Ovary (tissue), 10 donors: ENCODE measurements around the gene ANKRD65. TPM values are rescaled to one million over a fixed set of nuclear protein-coding genes. Genes with fewer than 3 reads are reported as not detected.
"Not testable (repeated sequence)": the region's sequence is repeated elsewhere in the genome, so short reads cannot be mapped to it uniquely, and the experiment has no call there.

Experiments
- DNase-seq, 5 donors: peaks; one replicate each; pipeline ENCODE4 v3.0.0-alpha.2; 2019 to 2020
- H3K27ac ChIP-seq, 2 donors: fragments of 200-600 bp; one replicate each; pipeline versions ENCODE4 v1.5.1 to v1.8.0; 2019 to 2022
- H3K27me3 ChIP-seq: fragments of 200-600 bp; one replicate; pipeline ENCODE4 v1.8.0; 2022
- H3K36me3 ChIP-seq: fragments of 200-600 bp; sonication (generic); one replicate; pipeline ENCODE4 v1.5.1; 2019
- H3K4me1 ChIP-seq: one replicate; pipeline ENCODE4 v1.8.1; 2013; ENCODE audit warnings: mild to moderate bottlenecking, moderate library complexity; ENCODE audit not compliant: insufficient read depth
- H3K4me3 ChIP-seq: fragments of 200-600 bp; sonication (generic); one replicate; pipeline ENCODE4 v1.5.1; 2017
- H3K9me3 ChIP-seq, 2 donors: fragments of 200-600 bp in 1 of 2; sonication (generic) in 1 of 2; one replicate each; pipeline versions ENCODE4 v1.5.1 to v1.8.1; 2013 to 2019; ENCODE audit warnings: mild to moderate bottlenecking in 1 of 2, moderate library complexity in 1 of 2
- EP300 ChIP-seq: sonication (generic); formaldehyde crosslinking; IDR thresholded peaks from one replicate; pipeline ENCODE4 v1.6.1; 2017; ENCODE audit warnings: antibody characterized with exemption
- POLR2A ChIP-seq: fragments of 450-650 bp; IDR thresholded peaks from one replicate; pipeline ENCODE4 v1.6.1; 2017; ENCODE audit warnings: antibody characterized with exemption, mild to moderate bottlenecking, moderate library complexity
- WGBS, 3 donors: extraction: QIAGEN DNeasy Blood & Tissue Kit in 1 of 3; methylation state at CpG; one replicate each; pipeline versions ENCODE4 v1.1.5 to v1.1.7; 2013 to 2017; 5-methylcytosine and 5-hydroxymethylcytosine counted together
- intact Hi-C, 4 donors: fragments of 100-400 bp; cut with DNase I; formaldehyde crosslinking; loops; one replicate each; pipeline versions ENCODE4 v1.11.0 to v1.15.1; 2022 to 2023
- long read RNA-seq, 3 donors: library from polyadenylated mRNA in 2 of 3; unstranded in 2 of 3; transcript quantifications; one replicate each; pipeline ENCODE4 v2.0.0 and lab custom pipeline, GENCODE V29; 2021 to 2026
- polyA plus RNA-seq, 2 donors: library from polyadenylated mRNA; stranded (reverse); fragments of 200-250 nt in 1 of 2; fragments of 350-450 nt in 1 of 2; fragmentation: Illumina TruSeq in 1 of 2; extraction: RNeasy Lipid Tissue Mini Kit (QIAGEN cat#74804) in 1 of 2; gene quantifications; one replicate each; pipeline ENCODE4 v1.2.3, GENCODE V29; 2013 to 2014
- total RNA-seq, 7 donors: library from RNA; depleted of rRNA in 2 of 7; stranded (reverse); fragments of >200 nt in 2 of 7; fragmentation: NEBNext Ultra II Directional in 3 of 7; extraction: Animal tissue kit (Norgen Biotek cat#: 25700) in 3 of 7; gene quantifications; one replicate each; pipeline versions ENCODE4 v1.1.0 to v1.2.4, GENCODE V29; 2016 to 2023
- TF ChIP-seq, protein P1 (sequence below), 3 donors: fragments of 450-650 bp in 2 of 3; fragments of 200-600 bp in 1 of 3; IDR thresholded peaks; one replicate each; pipeline versions ENCODE4 v1.5.1 to v1.8.0; 2016 to 2022; ENCODE audit warnings: antibody characterized with exemption in 3 of 3, mild to moderate bottlenecking in 1 of 3
- donor health status: DM: no; HTN: no; CAD: no; lungs with moderate emphysema.
- donor health status: DM: no; HTN: no; CAD: no.
- donor health status: Bipolar disorder and iron deficiency.
- donor health status: DM: yes; HTN: yes; CAD: no.
- donor health status: DM: no; HTN: no; CAD: no.
- donor health status: DM: yes; HTN: yes; CAD: no.

The ANKRD65 gene
- total RNA-seq, result 10 to 100 TPM in 5 of 7 donors, 1 to 10 TPM in 2; 4.5 to 48.8 (median 16.4) TPM
- polyA plus RNA-seq, result 10 to 100 TPM in 1 of 2 donors, 1 to 10 TPM in 1; 5.0 to 13.3 TPM
- long read RNA-seq, donor 1, partial matches to known transcripts, result 25 of 28 reads
- long read RNA-seq, donor 1, other reads (novel, unspliced or antisense), result 2 of 28 reads
- long read RNA-seq, donor 2, partial matches to known transcripts, result 0 of 2 reads
- long read RNA-seq, donor 2, other reads (novel, unspliced or antisense), result 0 of 2 reads
- long read RNA-seq, donor 3, partial matches to known transcripts, result 57 of 67 reads
- long read RNA-seq, donor 3, other reads (novel, unspliced or antisense), result 4 of 67 reads

DNA sequence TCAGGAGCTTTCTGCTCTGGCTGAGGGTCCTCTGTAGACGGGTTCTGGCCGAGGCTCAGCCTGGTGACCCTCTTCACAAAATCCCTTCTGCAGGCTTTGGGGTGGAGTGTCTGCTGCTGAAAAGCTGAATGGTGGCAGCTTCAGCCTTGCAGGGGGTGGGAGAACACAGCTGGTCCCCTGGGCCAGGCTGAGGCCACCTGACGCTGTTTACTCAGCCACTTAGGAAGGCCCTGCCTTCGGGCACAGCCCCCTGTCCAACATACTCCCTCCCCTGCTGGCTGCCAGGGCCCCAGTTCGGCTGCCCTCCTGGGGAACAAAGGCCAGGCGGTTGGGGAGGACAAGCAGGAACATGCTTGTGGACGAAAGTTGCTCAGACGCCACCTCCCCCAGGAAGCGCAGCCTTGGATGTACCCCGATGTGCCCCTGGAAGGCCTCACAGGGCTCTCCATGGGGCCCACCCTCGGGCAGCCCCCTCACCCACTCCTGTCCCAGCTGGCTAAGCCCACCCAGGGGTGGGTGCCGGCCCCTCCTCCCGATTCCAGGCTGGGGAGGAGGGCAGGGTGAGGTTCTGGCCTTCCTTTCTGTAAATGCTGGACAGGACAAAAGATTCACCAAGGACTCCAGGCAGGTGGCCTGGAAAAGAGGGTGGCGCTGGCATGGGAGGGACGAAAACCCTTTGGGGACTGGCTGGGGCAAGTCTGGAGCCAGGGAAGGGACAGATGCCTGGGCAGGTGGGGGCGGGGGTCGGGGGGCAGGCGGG lies at the start of gene ANKRD65:
Gene ANKRD65, minus strand, starts transcription at position 130 of the 760 bp plus-strand sequence. CDS start 271 bp downstream, outside the sequence.
- Histone ChIP-seq H3K4me1 (peaks cover 9% of the 10 kb centered on the region), H3K36me3 (no peaks in the 10 kb centered on the region), H3K9me3 (no peaks in the 10 kb centered on the region), H3K27ac (peak within 1 kb of the TSS in 1 of 2 donors; percentile 38), H3K4me3 (peak within 1 kb of the TSS; percentile 33), H3K27me3 (no peaks in the 10 kb centered on the region)
- intact Hi-C loops, result no loop called here
- WGBS, 3 donors, result 77 to 83% (median 78%) methylated on average over 17 to 18 of the region's 18 CpGs
- TF ChIP-seq, protein P1, sequence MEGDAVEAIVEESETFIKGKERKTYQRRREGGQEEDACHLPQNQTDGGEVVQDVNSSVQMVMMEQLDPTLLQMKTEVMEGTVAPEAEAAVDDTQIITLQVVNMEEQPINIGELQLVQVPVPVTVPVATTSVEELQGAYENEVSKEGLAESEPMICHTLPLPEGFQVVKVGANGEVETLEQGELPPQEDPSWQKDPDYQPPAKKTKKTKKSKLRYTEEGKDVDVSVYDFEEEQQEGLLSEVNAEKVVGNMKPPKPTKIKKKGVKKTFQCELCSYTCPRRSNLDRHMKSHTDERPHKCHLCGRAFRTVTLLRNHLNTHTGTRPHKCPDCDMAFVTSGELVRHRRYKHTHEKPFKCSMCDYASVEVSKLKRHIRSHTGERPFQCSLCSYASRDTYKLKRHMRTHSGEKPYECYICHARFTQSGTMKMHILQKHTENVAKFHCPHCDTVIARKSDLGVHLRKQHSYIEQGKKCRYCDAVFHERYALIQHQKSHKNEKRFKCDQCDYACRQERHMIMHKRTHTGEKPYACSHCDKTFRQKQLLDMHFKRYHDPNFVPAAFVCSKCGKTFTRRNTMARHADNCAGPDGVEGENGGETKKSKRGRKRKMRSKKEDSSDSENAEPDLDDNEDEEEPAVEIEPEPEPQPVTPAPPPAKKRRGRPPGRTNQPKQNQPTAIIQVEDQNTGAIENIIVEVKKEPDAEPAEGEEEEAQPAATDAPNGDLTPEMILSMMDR (IDR thresholded peaks at IDR 0.05), result no peak
- TF ChIP-seq EP300 (no peak), POLR2A (no peak)
- DNase-seq, result peak in 1 of 5 donors; percentile 36

DNA sequence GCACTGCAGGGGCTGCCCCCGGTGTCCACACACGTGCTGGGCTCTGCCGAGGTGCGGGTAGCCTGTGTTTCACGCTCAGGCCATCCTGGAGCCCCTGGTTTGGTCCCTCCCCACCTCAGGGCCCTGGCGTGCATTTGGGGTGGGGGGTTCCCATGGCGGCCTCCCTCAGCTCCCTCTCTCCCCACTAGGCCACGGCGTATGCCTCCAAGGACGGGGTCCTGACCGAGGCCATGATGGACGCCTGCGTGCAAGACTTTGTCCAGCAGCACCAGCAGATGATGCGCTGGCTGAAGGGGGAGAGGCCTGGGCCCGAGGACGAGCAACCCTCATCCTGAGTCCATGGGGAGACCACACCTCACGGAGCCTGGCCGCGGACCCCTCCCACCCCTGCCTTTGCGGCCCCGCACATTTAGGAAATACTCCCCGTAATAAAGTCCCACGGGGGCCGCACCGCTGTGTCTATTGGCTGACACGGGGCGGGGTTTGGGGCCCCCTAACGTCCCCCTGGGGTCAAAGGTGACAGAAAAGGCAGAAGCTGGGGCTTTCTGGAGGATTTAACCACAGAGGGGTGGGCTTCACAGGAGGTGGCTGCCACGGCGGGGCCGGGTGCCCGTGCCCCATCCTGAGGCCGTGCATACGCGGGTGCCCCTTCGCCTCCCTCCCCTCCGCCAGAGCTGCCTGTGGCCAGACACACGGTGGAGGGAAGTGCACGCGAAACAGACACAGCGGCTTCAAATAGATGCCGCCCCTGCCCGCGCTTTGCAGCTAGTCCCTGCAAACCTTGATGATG lies 47.3 kb upstream of the ANKRD65 start:
- H3K27ac ChIP-seq, H3K9me3 ChIP-seq, H3K36me3 ChIP-seq, H3K27me3 ChIP-seq, DNase-seq, H3K4me3 ChIP-seq, H3K4me1 ChIP-seq, intact Hi-C loops: not testable (repeated sequence)
- WGBS, 3 donors, result 72 to 82% (median 74%) methylated on average over 33 to 37 of the region's 44 CpGs

DNA sequence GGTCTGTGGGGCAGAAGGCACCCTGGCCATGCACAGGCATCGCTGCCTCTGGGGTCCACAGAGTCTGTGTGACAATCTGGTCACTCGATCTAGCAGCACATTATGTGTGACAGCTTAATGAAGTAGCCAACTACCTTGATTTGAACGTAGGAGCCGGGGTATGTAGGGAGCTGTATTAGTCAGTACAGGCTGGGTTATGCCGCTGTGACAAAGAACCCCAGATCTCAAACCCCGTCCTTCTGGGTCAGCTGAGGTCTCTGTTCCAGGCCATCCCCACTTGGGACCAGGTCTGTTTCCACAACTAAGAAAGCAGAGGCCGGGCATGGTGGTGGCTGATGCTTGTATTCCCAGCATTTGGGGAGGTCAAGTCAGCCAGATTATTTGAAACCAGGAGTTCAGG lies 42.2 kb upstream of the ANKRD65 start:
- no peak for DNase-seq
- intact Hi-C loops, result no loop called here
- Histone ChIP-seq H3K27ac (no peak overlapping the region), H3K4me1 (peaks cover 4% of the 10 kb centered on the region), H3K9me3 (no peaks in the 10 kb centered on the region), H3K27me3 (no peaks in the 10 kb centered on the region), H3K4me3 (no peak overlapping the region), H3K36me3 (no peaks in the 10 kb centered on the region)
- 89 to 93% (median 92%) methylated on average over 7 of the region's 7 CpGs for WGBS, 3 donors
- no peak for TF ChIP-seq POLR2A
- no peak for TF ChIP-seq EP300
- TF ChIP-seq, protein P1 (IDR thresholded peaks at IDR 0.05), result no peak

- no peaks in the 10 kb centered on the region for H3K9me3 ChIP-seq
- DNase-seq, result peak; percentile 54 to 80 (median 74)
- WGBS, 3 donors, result 20 to 35% (median 23%) methylated on average over 20 to 26 of the region's 26 CpGs
- intact Hi-C loops, result no loop called here
- no peak overlapping the region for H3K4me3 ChIP-seq
- TF ChIP-seq, protein P1 (IDR thresholded peaks at IDR 0.05), result no peak
- H3K4me1 ChIP-seq, result peaks cover 4% of the 10 kb centered on the region
- H3K27ac ChIP-seq, result no peak overlapping the region
- H3K36me3 ChIP-seq, result no peaks in the 10 kb centered on the region
- H3K27me3 ChIP-seq, result no peaks in the 10 kb centered on the region
These were observed 41.4 kb upstream of the ANKRD65 start for GRCh38 chr1:1462318-1462966.
